SK-N-SH (cell line): Measurements from ENCODE around the gene ST7L. TPM values are rescaled to one million over a fixed set of nuclear protein-coding genes. Genes with fewer than 3 reads are reported as not detected.

Experiments used
- CTCF ChIA-PET: fragments of 300-600, 350-600 bp; formaldehyde crosslinking; extraction: SDS; loops from one replicate; lab custom pipeline; 2021; lab: Yijun Ruan, JAX
- POLR2A ChIA-PET: fragments of 350-600 bp; sonication (Branson Sonifier 250); formaldehyde crosslinking; extraction: SDS; loops from one replicate; lab custom pipeline; 2020; ENCODE audit warnings: antibody characterized with exemption, inconsistent platforms; lab: Yijun Ruan, JAX
- DNase-seq: peaks from one replicate; pipeline ENCODE4 v3.0.0; 2012
- H2AFZ ChIP-seq: fragments of 200-600 bp; sonication (generic); 2 replicates; pipeline ENCODE4 v1.8.1; 2016; ENCODE audit warnings: antibody characterized with exemption, mild to moderate bottlenecking, low read depth
- H3F3A ChIP-seq: fragments of 200-600 bp; sonication (generic); replicated peaks from 2 replicates; pipeline ENCODE3; 2016; ENCODE audit warnings: antibody characterized with exemption, mild to moderate bottlenecking; ENCODE audit not compliant: insufficient read depth
- H3K27ac ChIP-seq, 2 experiments: fragments of 200-500 bp in 1 of 2; fragments of 200-600 bp in 1 of 2; sonication (Bioruptor generic) in 1 of 2; sonication (generic), shearing (Covaris generic) in 1 of 2; 2 replicates each; pipeline versions ENCODE4 v1.5.1 to v1.6.1; 2014 to 2016; ENCODE audit warnings: low read depth in 2 of 2, inconsistent platforms in 1 of 2, low read length in 1 of 2, mild to moderate bottlenecking in 1 of 2, mixed read lengths in 1 of 2
- H3K27me3 ChIP-seq: fragments of 200-600 bp; sonication (generic), shearing (Covaris generic); 2 replicates; pipeline ENCODE4 v1.6.1; 2016; ENCODE audit warnings: mixed run types; ENCODE audit not compliant: insufficient read depth
- H3K36me3 ChIP-seq, 2 experiments: fragments of 200-500 bp in 1 of 2; fragments of 200-600 bp in 1 of 2; sonication (Bioruptor generic) in 1 of 2; sonication (generic) in 1 of 2; replicated peaks in 1 of 2; 2 replicates each; pipeline versions ENCODE3 to v1.5.1; 2014 to 2016; ENCODE audit warnings: low read length in 1 of 2, mild to moderate bottlenecking in 1 of 2; ENCODE audit not compliant: insufficient read depth in 2 of 2, control insufficient read depth in 1 of 2
- H3K4me1 ChIP-seq, 2 experiments: fragments of 200-500 bp in 1 of 2; fragments of 200-600 bp in 1 of 2; sonication (Bioruptor generic) in 1 of 2; sonication (generic), shearing (Covaris generic) in 1 of 2; 2 replicates each; pipeline versions ENCODE4 v1.5.1 to v1.6.1; 2014 to 2016; ENCODE audit warnings: low read depth in 1 of 2, low read length in 1 of 2, mixed run types in 1 of 2; ENCODE audit not compliant: insufficient read depth in 2 of 2, control insufficient read depth in 1 of 2
- H3K4me2 ChIP-seq: fragments of 200-600 bp; sonication (generic), shearing (Covaris generic); 2 replicates; pipeline ENCODE4 v1.6.1; 2017; ENCODE audit warnings: mixed run types
- H3K4me3 ChIP-seq, 2 experiments: fragments of 200-500 bp in 1 of 2; fragments of 200-600 bp in 1 of 2; sonication (Bioruptor generic) in 1 of 2; sonication (generic), shearing (Covaris generic) in 1 of 2; 2 replicates each; pipeline versions ENCODE4 v1.5.1 to v1.8.1; 2014 to 2016; ENCODE audit warnings: low read depth in 2 of 2, inconsistent platforms in 1 of 2, low read length in 1 of 2, mild to moderate bottlenecking in 1 of 2, mixed read lengths in 1 of 2, moderate library complexity in 1 of 2
- H3K79me2 ChIP-seq: fragments of 200-600 bp; sonication (generic); 2 replicates; pipeline ENCODE4 v1.8.1; 2017; ENCODE audit warnings: mild to moderate bottlenecking; ENCODE audit not compliant: insufficient read depth
- H3K9ac ChIP-seq: fragments of 200-600 bp; sonication (generic); 2 replicates; pipeline ENCODE4 v1.6.1; 2017; ENCODE audit warnings: mixed run types
- H3K9me2 ChIP-seq: fragments of 200-600 bp; sonication (generic); 2 replicates; pipeline ENCODE4 v1.6.1; 2017; ENCODE audit warnings: mixed run types
- H3K9me3 ChIP-seq: fragments of 200-600 bp; sonication (generic); 2 replicates; pipeline ENCODE4 v1.6.1; 2017; ENCODE audit warnings: mixed run types, mild to moderate bottlenecking, moderate library complexity
- H4K20me1 ChIP-seq: fragments of 200-600 bp; sonication (generic); 2 replicates; pipeline ENCODE4 v1.6.1; 2017; ENCODE audit warnings: mild to moderate bottlenecking, mixed run types; ENCODE audit not compliant: insufficient read depth
- ELF1 ChIP-seq: IDR thresholded peaks from 2 replicates; pipeline ENCODE4 v1.4.0; 2012
- EZH2phosphoT487 ChIP-seq: fragments of 200-600 bp; sonication (generic); IDR thresholded peaks from 2 replicates; pipeline ENCODE4 v1.6.1; 2017; ENCODE audit warnings: low read depth, mixed run types, mild to moderate bottlenecking, antibody characterized with exemption, moderate library complexity, borderline replicate concordance
- GABPA ChIP-seq: IDR thresholded peaks from 2 replicates; pipeline ENCODE4 v1.4.0; 2012; ENCODE audit warnings: low read depth, mild to moderate bottlenecking
- GATA2 ChIP-seq: sonication (generic); formaldehyde crosslinking; IDR thresholded peaks from 2 replicates; pipeline ENCODE4 v1.5.0; 2020; ENCODE audit warnings: mild to moderate bottlenecking, missing genetic modification reagents
- NRF1 ChIP-seq: IDR thresholded peaks from 2 replicates; pipeline ENCODE4 v1.6.1; 2012; ENCODE audit warnings: low read depth, mild to moderate bottlenecking, low read length
- RFX5 ChIP-seq: IDR thresholded peaks from 2 replicates; pipeline ENCODE4 v1.6.1; 2012; ENCODE audit warnings: mild to moderate bottlenecking, improper control_type of control experiment, low read length
- RXRA ChIP-seq: IDR thresholded peaks from 2 replicates; pipeline ENCODE4 v1.4.0; 2012; ENCODE audit warnings: low read depth, mild to moderate bottlenecking, borderline replicate concordance
- SIN3A ChIP-seq: IDR thresholded peaks from 2 replicates; pipeline ENCODE4 v1.6.1; 2012; ENCODE audit warnings: low read depth, mild to moderate bottlenecking, low read length, moderate library complexity, borderline replicate concordance
- TEAD4 ChIP-seq: IDR thresholded peaks from 2 replicates; pipeline ENCODE4 v1.4.0; 2012; ENCODE audit warnings: mild to moderate bottlenecking, borderline replicate concordance; ENCODE audit not compliant: insufficient read depth
- WGBS: methylation state at CpG from one replicate; pipeline ENCODE4 v1.1.6; 2017; ENCODE audit warnings: low lambda C conversion rate; 5-methylcytosine and 5-hydroxymethylcytosine counted together
- polyA plus RNA-seq, 3 experiments: library from polyadenylated mRNA; depleted of rRNA; stranded (reverse); fragments of >200 nt; gene quantifications; 2 replicates each; pipeline ENCODE4 v1.2.3, GENCODE V29; 2012
- TF ChIP-seq, protein P1 (sequence below): IDR thresholded peaks from 2 replicates; pipeline ENCODE4; 2012
- TF ChIP-seq, protein P2 (sequence below): IDR thresholded peaks from 2 replicates; pipeline ENCODE4 v1.4.0; 2012; ENCODE audit warnings: low read depth
- TF ChIP-seq, protein P3 (sequence below): IDR thresholded peaks from 2 replicates; pipeline ENCODE4 v1.4.0; 2012; ENCODE audit warnings: low read depth, borderline replicate concordance
- TF ChIP-seq, protein P4 (sequence below): IDR thresholded peaks from 2 replicates; pipeline ENCODE4 v1.6.1; 2012; ENCODE audit warnings: mild to moderate bottlenecking, low read depth, low read length, moderate library complexity

ST7L gene
- polyA plus RNA-seq, 1 of the 3 experiments (the other 2 are of a cell fraction), result 17.9 TPM

DNA sequence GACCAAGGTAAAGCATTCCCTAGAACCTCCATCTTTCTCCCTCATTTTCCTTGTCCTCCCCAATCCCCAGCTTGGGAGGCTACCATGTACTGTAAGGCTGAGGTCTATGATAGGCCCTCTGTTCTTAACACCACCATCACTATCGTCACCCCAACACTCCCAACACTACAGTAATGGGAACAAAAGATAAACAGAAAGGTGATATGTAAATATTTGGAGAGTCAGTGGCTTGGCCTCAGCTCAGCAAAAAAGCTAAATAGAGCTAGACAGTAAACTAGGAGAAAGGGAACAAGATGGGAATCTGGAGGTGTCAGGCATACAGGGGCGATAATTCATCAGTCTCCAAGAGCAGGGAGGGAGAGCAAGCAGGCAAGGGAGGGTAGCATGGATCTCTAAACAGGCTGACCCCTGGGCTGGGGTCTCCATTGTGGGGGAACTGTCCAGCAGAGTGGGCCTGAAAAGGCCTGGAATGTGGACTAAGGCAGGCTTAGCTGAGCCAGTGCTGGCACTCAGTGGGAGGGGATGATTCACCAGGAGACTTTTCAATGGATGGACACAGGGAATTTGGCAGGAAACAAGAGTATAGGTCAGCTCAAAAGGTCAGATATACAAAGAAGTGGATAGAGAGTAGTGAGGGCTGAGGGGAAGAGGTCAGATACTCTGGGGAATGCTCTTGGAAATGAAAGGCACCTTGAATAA lies 103.5 kb downstream of the ST7L start (continued):
- TF ChIP-seq, protein P1, sequence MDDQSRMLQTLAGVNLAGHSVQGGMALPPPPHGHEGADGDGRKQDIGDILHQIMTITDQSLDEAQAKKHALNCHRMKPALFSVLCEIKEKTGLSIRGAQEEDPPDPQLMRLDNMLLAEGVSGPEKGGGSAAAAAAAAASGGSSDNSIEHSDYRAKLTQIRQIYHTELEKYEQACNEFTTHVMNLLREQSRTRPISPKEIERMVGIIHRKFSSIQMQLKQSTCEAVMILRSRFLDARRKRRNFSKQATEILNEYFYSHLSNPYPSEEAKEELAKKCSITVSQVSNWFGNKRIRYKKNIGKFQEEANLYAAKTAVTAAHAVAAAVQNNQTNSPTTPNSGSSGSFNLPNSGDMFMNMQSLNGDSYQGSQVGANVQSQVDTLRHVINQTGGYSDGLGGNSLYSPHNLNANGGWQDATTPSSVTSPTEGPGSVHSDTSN, result no peak
- TF ChIP-seq ELF1 (no peak), TEAD4 (no peak)

DNA sequence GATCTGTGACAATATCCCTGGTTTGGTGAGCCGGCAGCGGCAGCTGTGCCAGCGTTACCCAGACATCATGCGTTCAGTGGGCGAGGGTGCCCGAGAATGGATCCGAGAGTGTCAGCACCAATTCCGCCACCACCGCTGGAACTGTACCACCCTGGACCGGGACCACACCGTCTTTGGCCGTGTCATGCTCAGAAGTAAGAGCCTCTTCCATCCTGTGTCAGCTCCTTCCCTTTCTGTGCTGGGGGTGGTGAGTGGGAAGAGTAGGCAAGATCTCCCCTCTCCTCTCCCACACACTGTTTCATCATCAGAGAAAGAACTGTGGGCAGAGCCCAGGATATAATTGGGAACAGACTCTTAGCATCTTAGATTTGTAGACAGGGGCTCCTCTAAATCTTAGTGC lies 104.0 kb downstream of the ST7L start:
- WGBS, result 100% methylated on average over 4 of the region's 12 CpGs

More for the DNA sequence above, 104.0 kb downstream of the ST7L start:
- CTCF ChIA-PET, result interaction anchor here (0.6 to 2.5 kb wide), 6 partner anchors 10 to 1759 kb away, joined by 3 to 12 read pairs (median 3); no protein-coding TSS in a partner anchor
- H3K79me2 ChIP-seq, result no peaks in the 10 kb centered on the region
- DNase-seq, result no peak
- TF ChIP-seq, protein P2, sequence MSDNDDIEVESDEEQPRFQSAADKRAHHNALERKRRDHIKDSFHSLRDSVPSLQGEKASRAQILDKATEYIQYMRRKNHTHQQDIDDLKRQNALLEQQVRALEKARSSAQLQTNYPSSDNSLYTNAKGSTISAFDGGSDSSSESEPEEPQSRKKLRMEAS, result no peak
- TF ChIP-seq, protein P1, result no peak
- TF ChIP-seq RXRA, result no peak
- TF ChIP-seq TEAD4, result no peak
- no peak for TF ChIP-seq GABPA
- TF ChIP-seq NRF1, result no peak
- TF ChIP-seq, protein P3, sequence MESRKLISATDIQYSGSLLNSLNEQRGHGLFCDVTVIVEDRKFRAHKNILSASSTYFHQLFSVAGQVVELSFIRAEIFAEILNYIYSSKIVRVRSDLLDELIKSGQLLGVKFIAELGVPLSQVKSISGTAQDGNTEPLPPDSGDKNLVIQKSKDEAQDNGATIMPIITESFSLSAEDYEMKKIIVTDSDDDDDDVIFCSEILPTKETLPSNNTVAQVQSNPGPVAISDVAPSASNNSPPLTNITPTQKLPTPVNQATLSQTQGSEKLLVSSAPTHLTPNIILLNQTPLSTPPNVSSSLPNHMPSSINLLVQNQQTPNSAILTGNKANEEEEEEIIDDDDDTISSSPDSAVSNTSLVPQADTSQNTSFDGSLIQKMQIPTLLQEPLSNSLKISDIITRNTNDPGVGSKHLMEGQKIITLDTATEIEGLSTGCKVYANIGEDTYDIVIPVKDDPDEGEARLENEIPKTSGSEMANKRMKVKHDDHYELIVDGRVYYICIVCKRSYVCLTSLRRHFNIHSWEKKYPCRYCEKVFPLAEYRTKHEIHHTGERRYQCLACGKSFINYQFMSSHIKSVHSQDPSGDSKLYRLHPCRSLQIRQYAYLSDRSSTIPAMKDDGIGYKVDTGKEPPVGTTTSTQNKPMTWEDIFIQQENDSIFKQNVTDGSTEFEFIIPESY, result no peak
- no peak for TF ChIP-seq EZH2phosphoT487
- TF ChIP-seq, protein P4, sequence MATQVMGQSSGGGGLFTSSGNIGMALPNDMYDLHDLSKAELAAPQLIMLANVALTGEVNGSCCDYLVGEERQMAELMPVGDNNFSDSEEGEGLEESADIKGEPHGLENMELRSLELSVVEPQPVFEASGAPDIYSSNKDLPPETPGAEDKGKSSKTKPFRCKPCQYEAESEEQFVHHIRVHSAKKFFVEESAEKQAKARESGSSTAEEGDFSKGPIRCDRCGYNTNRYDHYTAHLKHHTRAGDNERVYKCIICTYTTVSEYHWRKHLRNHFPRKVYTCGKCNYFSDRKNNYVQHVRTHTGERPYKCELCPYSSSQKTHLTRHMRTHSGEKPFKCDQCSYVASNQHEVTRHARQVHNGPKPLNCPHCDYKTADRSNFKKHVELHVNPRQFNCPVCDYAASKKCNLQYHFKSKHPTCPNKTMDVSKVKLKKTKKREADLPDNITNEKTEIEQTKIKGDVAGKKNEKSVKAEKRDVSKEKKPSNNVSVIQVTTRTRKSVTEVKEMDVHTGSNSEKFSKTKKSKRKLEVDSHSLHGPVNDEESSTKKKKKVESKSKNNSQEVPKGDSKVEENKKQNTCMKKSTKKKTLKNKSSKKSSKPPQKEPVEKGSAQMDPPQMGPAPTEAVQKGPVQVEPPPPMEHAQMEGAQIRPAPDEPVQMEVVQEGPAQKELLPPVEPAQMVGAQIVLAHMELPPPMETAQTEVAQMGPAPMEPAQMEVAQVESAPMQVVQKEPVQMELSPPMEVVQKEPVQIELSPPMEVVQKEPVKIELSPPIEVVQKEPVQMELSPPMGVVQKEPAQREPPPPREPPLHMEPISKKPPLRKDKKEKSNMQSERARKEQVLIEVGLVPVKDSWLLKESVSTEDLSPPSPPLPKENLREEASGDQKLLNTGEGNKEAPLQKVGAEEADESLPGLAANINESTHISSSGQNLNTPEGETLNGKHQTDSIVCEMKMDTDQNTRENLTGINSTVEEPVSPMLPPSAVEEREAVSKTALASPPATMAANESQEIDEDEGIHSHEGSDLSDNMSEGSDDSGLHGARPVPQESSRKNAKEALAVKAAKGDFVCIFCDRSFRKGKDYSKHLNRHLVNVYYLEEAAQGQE, result no peak
- no peak for TF ChIP-seq SIN3A
- TF ChIP-seq GATA2 (CRISPR knock-in tag), result no peak
- TF ChIP-seq RFX5, result no peak
- no peak for TF ChIP-seq ELF1
- no peak overlapping the region for H3K4me2 ChIP-seq
- POLR2A ChIA-PET, result interaction anchor here (1.0 kb wide), 1 partner anchor 13 kb away, joined by 3 read pairs; no protein-coding TSS in a partner anchor
- no peaks in the 10 kb centered on the region for H4K20me1 ChIP-seq
- H3K27ac ChIP-seq, result no peak overlapping the region
- H3K36me3 ChIP-seq, result no peaks in the 10 kb centered on the region
- H3K4me3 ChIP-seq, result no peak overlapping the region
- H3F3A ChIP-seq, result no peaks in the 10 kb centered on the region
- no peaks in the 10 kb centered on the region for H3K9me3 ChIP-seq
- H3K27me3 ChIP-seq, result no peaks in the 10 kb centered on the region
- no peak overlapping the region for H3K9ac ChIP-seq
- H2AFZ ChIP-seq, result no peak overlapping the region
- H3K9me2 ChIP-seq, result no peaks in the 10 kb centered on the region
- H3K4me1 ChIP-seq, result no peaks in the 10 kb centered on the region
